Tibial nerve (tissue), 4 donors: Measurements from ENCODE around the gene THBS2. TPM values are rescaled to one million over a fixed set of nuclear protein-coding genes. Genes with fewer than 3 reads are reported as not detected.

Source experiments
- DNase-seq, 2 donors: peaks; one replicate each; pipeline ENCODE4 v3.0.0-alpha.2; 2019; ENCODE audit warnings: low spot score in 2 of 2
- H3K27ac ChIP-seq, 4 donors: fragments of 200-600 bp; sonication (generic) in 3 of 4; one replicate each; pipeline ENCODE4 v1.5.1; 2017 to 2019; ENCODE audit warnings: mild to moderate bottlenecking in 1 of 4
- H3K27me3 ChIP-seq, 2 donors: fragments of 200-600 bp; sonication (generic) in 1 of 2; one replicate each; pipeline versions ENCODE4 v1.5.1 to v1.6.0; 2017 to 2019
- H3K36me3 ChIP-seq, 3 donors: fragments of 200-600 bp; sonication (generic); one replicate each; pipeline ENCODE4 v1.5.1; 2018 to 2019
- H3K4me1 ChIP-seq, 4 donors: fragments of 200-600 bp; sonication (generic) in 3 of 4; one replicate each; pipeline ENCODE4 v1.5.1; 2017 to 2019
- H3K4me3 ChIP-seq, 4 donors: fragments of 200-600 bp; sonication (generic) in 3 of 4; one replicate each; pipeline ENCODE4 v1.5.1; 2017 to 2019; ENCODE audit warnings: mild to moderate bottlenecking in 1 of 4, moderate library complexity in 1 of 4
- H3K9me3 ChIP-seq, 4 donors: fragments of 200-600 bp; sonication (generic) in 3 of 4; one replicate each; pipeline ENCODE4 v1.5.1; 2017 to 2019
- EP300 ChIP-seq, 2 donors: sonication (generic); formaldehyde crosslinking; IDR thresholded peaks; one replicate each; pipeline ENCODE4 v1.6.1; 2017; ENCODE audit warnings: antibody characterized with exemption in 2 of 2, mild to moderate bottlenecking in 1 of 2
- POLR2A ChIP-seq, 2 donors: fragments of 450-650 bp; IDR thresholded peaks; one replicate each; pipeline ENCODE4 v1.6.1; 2017; ENCODE audit warnings: antibody characterized with exemption in 2 of 2, mild to moderate bottlenecking in 2 of 2, moderate library complexity in 2 of 2
- WGBS, 2 donors: methylation state at CpG; one replicate each; pipeline ENCODE4 v1.1.5; 2018; 5-methylcytosine and 5-hydroxymethylcytosine counted together
- total RNA-seq, 4 donors: library from RNA; depleted of rRNA; stranded (reverse); fragments of >200 nt; gene quantifications; one replicate each; pipeline ENCODE4 v1.1.0, GENCODE V29; 2016
- TF ChIP-seq, protein P1 (sequence below), 5 experiments: fragments of 200-600 bp in 3 of 5; fragments of 450-650 bp in 2 of 5; sonication (generic) in 3 of 5; IDR thresholded peaks; one replicate each; pipeline ENCODE4 v1.5.1; 2016 to 2019; ENCODE audit warnings: antibody characterized with exemption in 5 of 5, mild to moderate bottlenecking in 3 of 5, moderate library complexity in 2 of 5

Gene THBS2
- total RNA-seq, 4 donors from 2014 or later: 39.5 to 107 (median 82.7) TPM

- Histone ChIP-seq H3K36me3 (no peaks in the 10 kb centered on the region), H3K27ac (peak overlapping the region in 2 of 4 donors; percentile 18 to 67), H3K9me3 (no peaks in the 10 kb centered on the region), H3K4me3 (no peak overlapping the region), H3K4me1 (peaks cover 0 to 6% (median 0%) of the 10 kb centered on the region in 4 donors), H3K27me3 (no peaks in the 10 kb centered on the region)
- 85 to 88% methylated on average over 1 of the region's 1 CpG for WGBS, 2 donors
- DNase-seq: no peak
- TF ChIP-seq, protein P1, sequence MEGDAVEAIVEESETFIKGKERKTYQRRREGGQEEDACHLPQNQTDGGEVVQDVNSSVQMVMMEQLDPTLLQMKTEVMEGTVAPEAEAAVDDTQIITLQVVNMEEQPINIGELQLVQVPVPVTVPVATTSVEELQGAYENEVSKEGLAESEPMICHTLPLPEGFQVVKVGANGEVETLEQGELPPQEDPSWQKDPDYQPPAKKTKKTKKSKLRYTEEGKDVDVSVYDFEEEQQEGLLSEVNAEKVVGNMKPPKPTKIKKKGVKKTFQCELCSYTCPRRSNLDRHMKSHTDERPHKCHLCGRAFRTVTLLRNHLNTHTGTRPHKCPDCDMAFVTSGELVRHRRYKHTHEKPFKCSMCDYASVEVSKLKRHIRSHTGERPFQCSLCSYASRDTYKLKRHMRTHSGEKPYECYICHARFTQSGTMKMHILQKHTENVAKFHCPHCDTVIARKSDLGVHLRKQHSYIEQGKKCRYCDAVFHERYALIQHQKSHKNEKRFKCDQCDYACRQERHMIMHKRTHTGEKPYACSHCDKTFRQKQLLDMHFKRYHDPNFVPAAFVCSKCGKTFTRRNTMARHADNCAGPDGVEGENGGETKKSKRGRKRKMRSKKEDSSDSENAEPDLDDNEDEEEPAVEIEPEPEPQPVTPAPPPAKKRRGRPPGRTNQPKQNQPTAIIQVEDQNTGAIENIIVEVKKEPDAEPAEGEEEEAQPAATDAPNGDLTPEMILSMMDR (IDR thresholded peaks at IDR 0.05): no peak
- TF ChIP-seq EP300 (IDR thresholded peaks at IDR 0.05) (no peak), POLR2A (IDR thresholded peaks at IDR 0.05) (no peak)
These were observed 14.6 kb upstream of the THBS2 start for GRCh38 chr6:169268276-169268675.

DNA sequence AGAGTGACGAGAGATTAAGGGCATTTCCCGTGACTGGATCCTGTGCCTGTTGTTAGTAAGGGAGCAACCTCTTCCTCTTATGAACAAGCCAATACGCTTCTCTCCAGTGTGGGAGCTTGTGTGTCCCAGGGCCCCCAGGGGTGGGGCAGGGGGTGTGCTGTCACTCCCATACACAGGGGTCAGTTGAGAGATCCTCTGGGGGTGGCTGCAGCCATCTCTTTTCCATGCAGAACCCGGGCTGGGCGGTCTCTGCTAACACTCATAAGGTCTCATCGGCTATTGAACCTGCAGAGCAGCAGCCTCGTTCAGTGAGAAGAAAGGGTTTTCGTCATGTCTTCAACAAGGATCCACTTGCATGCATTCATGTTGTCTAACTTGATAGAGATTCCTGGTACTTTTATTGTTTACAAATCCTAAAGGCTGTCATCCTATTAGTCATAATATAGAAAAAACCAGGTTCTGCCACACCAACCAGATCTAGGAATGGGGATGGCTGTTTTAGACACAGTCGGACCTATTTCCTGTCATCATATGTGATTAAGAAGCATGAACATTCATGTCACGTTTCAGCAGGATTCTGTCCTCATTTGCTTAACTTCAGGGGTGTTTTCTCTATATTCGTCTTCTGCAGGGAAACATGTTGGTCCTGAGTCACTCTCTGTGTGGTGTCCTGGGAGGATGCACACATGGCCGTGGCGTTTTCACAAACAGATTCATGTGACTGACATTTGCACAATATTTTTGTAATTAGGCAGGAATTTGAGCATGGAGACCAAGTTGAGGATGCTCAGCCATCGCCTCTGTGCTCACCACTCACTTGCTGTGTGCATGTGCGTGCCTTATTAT, 13.3 kb upstream of the THBS2 start:
- 85 to 91% methylated on average over 15 of the region's 15 CpGs for WGBS, 2 donors
- Histone ChIP-seq H3K27me3 (no peaks in the 10 kb centered on the region), H3K36me3 (no peaks in the 10 kb centered on the region), H3K9me3 (no peaks in the 10 kb centered on the region), H3K4me1 (peaks cover 0 to 6% (median 0%) of the 10 kb centered on the region in 4 donors), H3K4me3 (no peak overlapping the region), H3K27ac (no peak overlapping the region)
- peak in 1 of 2 donors; percentile 28 for TF ChIP-seq EP300 (IDR thresholded peaks at IDR 0.05)
- TF ChIP-seq, protein P1 (IDR thresholded peaks at IDR 0.05): no peak
- TF ChIP-seq POLR2A (IDR thresholded peaks at IDR 0.05): no peak
- DNase-seq: no peak

DNA sequence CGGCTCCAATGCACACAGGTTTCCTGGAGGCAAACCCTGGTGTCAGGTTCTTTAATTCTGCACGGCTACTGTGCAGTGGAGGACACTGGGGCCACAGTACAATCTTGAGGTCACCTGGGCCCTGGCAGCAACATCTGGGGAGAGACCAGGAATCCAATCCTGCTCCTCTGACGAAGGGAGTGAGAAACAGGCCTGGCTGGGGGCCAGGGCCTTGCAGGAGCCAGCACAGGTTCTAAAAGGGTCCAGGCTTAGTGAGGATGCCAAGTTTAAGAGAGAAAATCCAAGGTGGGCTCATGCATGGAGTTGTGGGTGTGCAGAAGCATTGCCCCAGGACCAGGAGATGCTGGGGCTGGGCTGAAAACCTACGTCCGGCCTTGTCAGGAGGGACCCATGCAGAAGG, 12.6 kb upstream of the THBS2 start:
- H3K36me3 ChIP-seq: no peaks in the 10 kb centered on the region
- DNase-seq: no peak
- TF ChIP-seq EP300 (IDR thresholded peaks at IDR 0.05) (no peak), POLR2A (IDR thresholded peaks at IDR 0.05) (no peak)
- TF ChIP-seq, protein P1 (IDR thresholded peaks at IDR 0.05): no peak
- no peak overlapping the region for H3K4me3 ChIP-seq
- 91 to 94% methylated on average over 5 of the region's 5 CpGs for WGBS, 2 donors
- H3K9me3 ChIP-seq: no peaks in the 10 kb centered on the region
- no peaks in the 10 kb centered on the region for H3K27me3 ChIP-seq
- no peak overlapping the region for H3K27ac ChIP-seq
- peaks cover 0 to 6% (median 0%) of the 10 kb centered on the region in 4 donors for H3K4me1 ChIP-seq

- H3K36me3 ChIP-seq: no peaks in the 10 kb centered on the region
- H3K27me3 ChIP-seq: no peaks in the 10 kb centered on the region
- no peak overlapping the region for H3K27ac ChIP-seq
- H3K4me1 ChIP-seq: peaks cover 0 to 6% (median 0%) of the 10 kb centered on the region in 4 donors
- DNase-seq: no peak
- H3K9me3 ChIP-seq: no peaks in the 10 kb centered on the region
- TF ChIP-seq, protein P1 (IDR thresholded peaks at IDR 0.05): no peak
- no peak for TF ChIP-seq EP300 (IDR thresholded peaks at IDR 0.05)
- 81 to 91% methylated on average over 10 to 12 of the region's 12 CpGs for WGBS, 2 donors
- H3K4me3 ChIP-seq: no peak overlapping the region
These were observed 12.0 kb upstream of the THBS2 start for GRCh38 chr6:169265486-169266131.
